ENCODE data around the gene ASRGL1.

The ASRGL1 gene

DNA sequence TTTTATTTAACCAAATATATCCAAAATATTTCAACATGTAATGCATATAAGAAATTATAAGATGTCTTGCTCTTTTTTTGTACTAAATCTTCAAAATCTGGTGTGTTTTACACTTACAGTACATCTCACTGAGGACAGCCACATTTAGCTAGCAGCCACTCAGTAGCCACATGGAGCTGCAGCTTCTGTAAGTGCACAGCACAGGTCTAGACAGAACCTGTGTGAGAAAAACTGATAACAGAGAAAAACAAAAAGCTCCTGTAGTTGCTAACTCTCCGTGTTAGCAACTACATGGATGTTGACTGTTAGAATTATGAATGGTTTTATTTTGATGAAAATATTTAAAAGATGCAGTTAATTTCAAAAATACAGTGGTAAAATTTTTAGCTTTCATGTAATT, 22.2 kb downstream of the ASRGL1 start:
- TF ChIP-seq, protein P1, sequence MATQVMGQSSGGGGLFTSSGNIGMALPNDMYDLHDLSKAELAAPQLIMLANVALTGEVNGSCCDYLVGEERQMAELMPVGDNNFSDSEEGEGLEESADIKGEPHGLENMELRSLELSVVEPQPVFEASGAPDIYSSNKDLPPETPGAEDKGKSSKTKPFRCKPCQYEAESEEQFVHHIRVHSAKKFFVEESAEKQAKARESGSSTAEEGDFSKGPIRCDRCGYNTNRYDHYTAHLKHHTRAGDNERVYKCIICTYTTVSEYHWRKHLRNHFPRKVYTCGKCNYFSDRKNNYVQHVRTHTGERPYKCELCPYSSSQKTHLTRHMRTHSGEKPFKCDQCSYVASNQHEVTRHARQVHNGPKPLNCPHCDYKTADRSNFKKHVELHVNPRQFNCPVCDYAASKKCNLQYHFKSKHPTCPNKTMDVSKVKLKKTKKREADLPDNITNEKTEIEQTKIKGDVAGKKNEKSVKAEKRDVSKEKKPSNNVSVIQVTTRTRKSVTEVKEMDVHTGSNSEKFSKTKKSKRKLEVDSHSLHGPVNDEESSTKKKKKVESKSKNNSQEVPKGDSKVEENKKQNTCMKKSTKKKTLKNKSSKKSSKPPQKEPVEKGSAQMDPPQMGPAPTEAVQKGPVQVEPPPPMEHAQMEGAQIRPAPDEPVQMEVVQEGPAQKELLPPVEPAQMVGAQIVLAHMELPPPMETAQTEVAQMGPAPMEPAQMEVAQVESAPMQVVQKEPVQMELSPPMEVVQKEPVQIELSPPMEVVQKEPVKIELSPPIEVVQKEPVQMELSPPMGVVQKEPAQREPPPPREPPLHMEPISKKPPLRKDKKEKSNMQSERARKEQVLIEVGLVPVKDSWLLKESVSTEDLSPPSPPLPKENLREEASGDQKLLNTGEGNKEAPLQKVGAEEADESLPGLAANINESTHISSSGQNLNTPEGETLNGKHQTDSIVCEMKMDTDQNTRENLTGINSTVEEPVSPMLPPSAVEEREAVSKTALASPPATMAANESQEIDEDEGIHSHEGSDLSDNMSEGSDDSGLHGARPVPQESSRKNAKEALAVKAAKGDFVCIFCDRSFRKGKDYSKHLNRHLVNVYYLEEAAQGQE (IDR thresholded peaks at IDR 0.05; ENCODE audit: insufficient read depth in 1 of 2, low read depth in 2 of 2, low read length in 2 of 2), result no peak
- TF ChIP-seq POLR2AphosphoS5 (IDR thresholded peaks at IDR 0.05; ENCODE audit: low read depth, low read length), result no peak
- TF ChIP-seq SIN3A (IDR thresholded peaks at IDR 0.05; ENCODE audit: borderline replicate concordance, insufficient read depth, low read length), result no peak
- no peak for TF ChIP-seq FOXP2 (optimal IDR thresholded peaks at IDR 0.05; ENCODE audit: borderline replicate concordance, extremely low read depth, extremely low read length, insufficient read depth)
- no peak for TF ChIP-seq TAF1 (IDR thresholded peaks at IDR 0.05; ENCODE audit: borderline replicate concordance, insufficient read depth, low read length)

DNA sequence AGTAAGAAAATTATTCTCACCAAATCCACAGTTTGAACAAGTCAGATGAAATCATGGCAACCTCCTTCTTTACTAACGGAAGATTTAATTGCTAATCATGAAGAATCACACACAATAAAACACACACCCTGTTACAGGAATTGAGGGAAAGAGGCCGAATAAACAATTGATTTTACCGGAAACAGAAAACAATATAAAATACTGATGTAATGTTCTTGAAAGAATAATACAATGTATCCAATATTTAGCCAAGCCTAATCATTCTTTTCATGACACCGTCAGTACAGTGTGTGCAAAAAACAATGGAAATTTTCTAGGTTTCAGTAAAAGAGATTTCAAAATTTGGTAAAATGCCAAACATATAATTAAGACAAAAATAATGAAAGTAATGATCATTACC, 23.4 kb downstream of the ASRGL1 start:
- TF ChIP-seq, protein P1 (IDR thresholded peaks at IDR 0.05; ENCODE audit: insufficient read depth in 1 of 2, low read depth in 2 of 2, low read length in 2 of 2), result no peak
- TF ChIP-seq POLR2AphosphoS5 (IDR thresholded peaks at IDR 0.05; ENCODE audit: low read depth, low read length) (no peak), SIN3A (IDR thresholded peaks at IDR 0.05; ENCODE audit: borderline replicate concordance, insufficient read depth, low read length) (no peak), FOXP2 (optimal IDR thresholded peaks at IDR 0.05; ENCODE audit: borderline replicate concordance, extremely low read depth, extremely low read length, insufficient read depth) (no peak), TAF1 (IDR thresholded peaks at IDR 0.05; ENCODE audit: borderline replicate concordance, insufficient read depth, low read length) (no peak)

DNA sequence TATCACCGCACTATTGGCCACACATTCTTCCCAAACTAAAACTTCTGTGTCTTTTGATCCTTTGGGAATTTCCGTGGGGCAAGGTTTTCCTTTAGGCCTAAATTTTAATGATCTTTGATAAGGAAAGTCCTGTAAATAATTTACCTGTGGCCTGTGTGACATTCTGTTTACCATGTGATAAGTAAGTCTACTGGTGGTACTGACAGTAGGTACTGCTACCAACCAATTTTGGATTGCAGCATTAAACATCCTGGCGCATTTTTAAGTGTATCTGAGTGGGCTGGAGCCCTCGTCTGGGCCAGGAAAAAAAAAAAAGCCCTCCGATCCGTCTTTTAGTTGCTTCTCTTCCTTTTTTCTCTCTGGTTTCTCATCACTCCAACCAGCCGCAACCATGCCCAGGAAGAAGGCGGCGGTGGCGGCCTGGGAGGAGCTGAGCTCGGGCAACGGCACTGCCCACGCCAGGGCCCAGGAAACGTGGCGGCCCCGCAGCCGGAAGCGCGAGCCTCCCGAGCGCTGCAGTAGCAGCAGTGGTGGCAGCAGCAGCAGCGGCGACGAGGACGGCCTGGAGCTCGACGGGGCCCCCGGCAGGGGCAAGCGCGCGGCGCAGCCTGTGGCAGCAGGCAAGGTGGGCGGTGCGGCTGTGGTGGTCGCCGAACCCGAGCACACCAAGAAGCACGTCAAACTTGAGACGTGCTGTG, 33.6 kb downstream of the ASRGL1 start:
- TF ChIP-seq, protein P1 (IDR thresholded peaks at IDR 0.05; ENCODE audit: insufficient read depth in 1 of 2, low read depth in 2 of 2, low read length in 2 of 2), result no peak
- TF ChIP-seq SIN3A (IDR thresholded peaks at IDR 0.05; ENCODE audit: borderline replicate concordance, insufficient read depth, low read length) (no peak), POLR2AphosphoS5 (IDR thresholded peaks at IDR 0.05; ENCODE audit: low read depth, low read length) (no peak), FOXP2 (optimal IDR thresholded peaks at IDR 0.05; ENCODE audit: borderline replicate concordance, extremely low read depth, extremely low read length, insufficient read depth) (no peak), TAF1 (IDR thresholded peaks at IDR 0.05; ENCODE audit: borderline replicate concordance, insufficient read depth, low read length) (no peak)

DNA sequence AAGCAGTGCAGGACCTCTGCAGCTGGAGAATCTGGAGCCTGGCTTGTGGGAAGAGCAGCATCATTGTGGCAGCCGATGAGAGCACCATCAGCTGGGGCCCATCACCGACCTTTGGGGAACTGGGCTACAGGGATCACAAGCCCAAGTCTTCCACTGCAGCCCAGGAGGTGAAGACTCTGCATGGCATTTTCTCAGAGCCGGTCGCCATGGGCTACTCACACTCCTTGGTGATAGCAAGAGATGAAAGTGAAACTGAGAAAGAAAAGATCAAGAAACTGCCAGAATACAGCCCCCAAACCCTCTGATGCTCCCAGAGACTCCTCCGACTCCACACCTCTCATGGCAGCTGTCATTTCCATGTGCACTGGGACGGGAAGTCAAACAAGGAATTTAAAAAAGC, 35.6 kb downstream of the ASRGL1 start:
- TF ChIP-seq, protein P1 (IDR thresholded peaks at IDR 0.05; ENCODE audit: insufficient read depth in 1 of 2, low read depth in 2 of 2, low read length in 2 of 2), result no peak
- TF ChIP-seq SIN3A (IDR thresholded peaks at IDR 0.05; ENCODE audit: borderline replicate concordance, insufficient read depth, low read length), result no peak
- TF ChIP-seq FOXP2 (optimal IDR thresholded peaks at IDR 0.05; ENCODE audit: borderline replicate concordance, extremely low read depth, extremely low read length, insufficient read depth), result no peak
- TF ChIP-seq TAF1 (IDR thresholded peaks at IDR 0.05; ENCODE audit: borderline replicate concordance, insufficient read depth, low read length), result no peak
- TF ChIP-seq POLR2AphosphoS5 (IDR thresholded peaks at IDR 0.05; ENCODE audit: low read depth, low read length), result no peak

All from PFSK-1 (cell line).